GM18867 (cell line): ENCODE measurements around the gene CATSPERB.
"Not testable (repeated sequence)": the region's sequence is repeated elsewhere in the genome, so short reads cannot be mapped to it uniquely, and the experiment has no call there.

Experiments used
- ATAC-seq: cut with Tn5 transposase; IDR thresholded peaks from one replicate; pipeline ENCODE4 v1.9.1; 2021; ENCODE audit warnings: mild to moderate bottlenecking, moderate library complexity; ENCODE audit not compliant: unreplicated experiment

The CATSPERB gene

DNA sequence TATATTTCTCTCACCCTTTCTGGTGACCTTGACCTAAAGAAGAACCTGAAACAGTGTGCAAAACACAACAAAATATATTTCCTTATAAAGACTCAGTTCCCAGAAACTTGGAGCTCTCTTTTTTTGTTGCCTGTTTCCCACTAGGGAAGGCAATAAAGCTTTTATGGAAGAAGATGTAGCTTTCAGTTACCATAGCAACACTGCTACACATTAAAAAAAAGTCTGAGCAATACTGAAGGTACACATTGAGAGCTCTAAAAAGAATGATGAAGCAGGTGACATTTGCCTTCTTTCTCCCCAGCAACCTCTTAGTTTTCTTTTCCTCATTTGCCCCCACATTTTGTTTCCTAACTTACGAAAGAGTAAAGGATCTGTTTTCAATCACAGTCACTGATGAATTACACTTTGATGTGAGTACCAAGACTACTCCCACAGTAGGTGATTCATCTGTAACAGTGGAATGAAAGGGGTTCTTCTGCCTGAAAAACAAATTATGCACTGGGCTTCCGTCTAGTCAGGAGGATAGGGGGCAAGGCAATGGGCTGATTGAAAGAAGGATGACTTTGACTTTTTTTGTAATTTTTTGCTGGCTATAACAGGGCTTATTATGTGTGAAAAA is 1.1 kb upstream of the CATSPERB start:
- ATAC-seq = no peak

DNA sequence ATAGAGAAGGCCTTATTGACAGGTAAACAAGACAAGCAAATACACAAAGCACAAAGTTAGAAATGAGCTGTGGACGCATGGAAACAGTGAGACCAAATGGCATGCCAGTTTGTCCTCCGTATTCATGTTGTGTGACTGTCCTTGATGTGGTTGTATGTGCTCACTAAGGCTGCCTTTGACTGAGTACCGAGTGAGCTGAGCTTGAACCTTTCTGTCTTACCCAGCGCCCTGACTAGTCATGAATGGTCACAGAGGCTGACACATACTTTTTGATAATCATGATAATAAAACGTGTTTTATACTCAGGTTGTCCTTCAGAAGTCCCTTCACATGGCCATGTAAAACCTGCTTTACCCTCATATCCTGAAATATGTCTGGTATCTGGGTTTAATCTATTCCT is 553 bp upstream of the CATSPERB start:
- ATAC-seq = no peak

DNA sequence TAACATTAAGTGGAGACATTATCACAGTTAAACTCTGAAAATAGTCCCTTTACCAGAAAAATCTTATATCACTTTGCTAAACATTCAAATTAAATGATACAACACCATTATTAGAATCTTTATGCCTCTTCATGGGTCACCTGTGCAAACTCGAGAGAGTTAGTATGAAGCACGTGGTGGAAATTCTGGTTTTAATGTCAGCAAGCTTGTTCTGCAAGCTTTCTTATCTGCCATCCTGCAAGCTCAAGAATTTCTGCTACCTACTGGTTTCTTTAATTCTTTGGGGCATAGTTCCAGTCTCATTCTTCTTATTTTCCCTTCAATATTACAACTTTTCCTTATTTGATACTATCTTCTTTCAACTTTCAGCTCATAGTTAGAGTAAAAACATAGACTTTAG is 868 bp downstream of the CATSPERB start:
- no peak for ATAC-seq

DNA sequence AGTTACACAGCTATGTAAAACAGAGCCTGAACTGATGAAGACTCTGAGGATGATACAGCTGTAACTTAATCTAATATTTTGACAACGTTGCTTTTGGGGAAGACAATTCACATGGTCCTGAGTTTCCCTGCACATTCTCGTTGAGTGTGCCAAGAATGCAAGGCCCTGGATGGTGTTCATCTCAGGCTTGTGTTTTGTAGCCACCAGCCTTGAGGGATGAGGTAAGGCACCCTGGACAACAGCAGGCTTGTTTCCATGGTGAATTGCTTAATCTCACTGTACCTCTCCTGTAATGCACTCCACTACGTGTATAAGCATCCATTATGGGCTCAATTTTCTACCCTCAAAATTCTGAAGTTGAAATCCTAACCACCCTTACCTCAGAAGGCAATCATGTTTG is 2.1 kb downstream of the CATSPERB start:
- ATAC-seq = no peak

- ATAC-seq = no peak
Measured at GRCh38 chr14:91728616-91729183, 3.2 kb downstream of the CATSPERB start.

DNA sequence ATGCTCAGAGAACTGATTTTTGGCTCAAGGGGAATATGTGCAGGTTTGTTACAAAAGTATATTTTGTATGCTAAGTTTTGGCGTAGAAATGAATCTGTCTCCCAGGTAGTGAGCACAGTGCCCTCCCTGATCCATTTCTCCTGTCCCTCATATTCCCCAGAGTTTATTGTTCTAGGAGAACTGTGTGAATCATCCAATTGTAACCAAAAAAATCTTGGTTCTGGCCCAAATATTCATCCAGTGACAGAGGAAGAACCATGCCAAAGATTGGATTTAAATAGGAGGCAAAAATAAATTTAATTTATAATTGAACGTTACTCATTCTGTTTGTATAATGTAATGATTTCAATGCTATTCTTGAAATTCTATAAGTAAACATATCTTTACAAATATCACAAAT is 4.8 kb downstream of the CATSPERB start:
- ATAC-seq = no peak

- no peak for ATAC-seq
Measured at GRCh38 chr14:91723501-91723900, 8.4 kb downstream of the CATSPERB start.

GRCh38 chr14:91722386-91722785 is 9.5 kb downstream of the CATSPERB start:
- no peak for ATAC-seq

GRCh38 chr14:91719839-91720238 is 12.0 kb downstream of the CATSPERB start:
- ATAC-seq = no peak

DNA sequence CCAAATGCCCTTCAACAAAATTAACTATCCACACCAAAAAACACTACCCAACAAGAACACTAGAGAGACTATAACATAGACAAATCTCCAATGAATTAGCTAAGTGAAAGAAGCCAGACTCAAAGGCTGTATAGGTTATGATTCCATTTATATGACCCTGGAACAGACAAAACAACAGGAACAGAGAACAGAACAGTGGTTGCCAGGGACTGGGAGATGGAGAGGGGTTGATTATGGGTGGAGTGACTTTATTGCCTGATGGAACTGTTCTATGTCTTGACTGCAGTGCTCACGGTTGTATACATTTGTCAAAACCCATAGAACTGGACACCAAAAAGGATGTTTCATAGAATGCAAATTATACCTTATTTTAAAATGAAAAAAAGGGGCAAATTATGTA is 14.9 kb downstream of the CATSPERB start:
- ATAC-seq = no peak

- no peak for ATAC-seq
Measured at GRCh38 chr14:91714805-91715204, 17.1 kb downstream of the CATSPERB start.

- ATAC-seq = peak; percentile 42
Measured at GRCh38 chr14:91708795-91709194, 23.1 kb downstream of the CATSPERB start.

- ATAC-seq = no peak
Measured at GRCh38 chr14:91706996-91707395, 24.9 kb downstream of the CATSPERB start.

DNA sequence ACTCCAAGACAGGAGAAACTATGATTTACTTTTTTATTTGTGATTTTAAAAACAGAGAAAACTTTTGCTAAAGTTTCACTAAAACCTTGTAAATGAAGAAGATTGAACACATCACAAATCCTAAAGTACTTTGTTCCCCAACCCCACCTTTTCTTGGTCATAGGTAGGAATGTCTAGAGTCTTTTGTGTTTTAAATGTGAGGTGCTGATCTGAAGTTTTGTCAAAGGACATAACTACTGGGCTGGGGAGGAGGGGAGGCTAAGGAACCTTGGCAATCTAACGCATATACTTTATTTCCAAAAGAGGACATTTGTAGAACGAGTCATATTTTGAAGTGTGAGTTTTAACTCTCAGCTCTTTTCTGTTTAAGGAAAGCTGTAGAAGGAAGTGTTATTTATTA is 37.2 kb downstream of the CATSPERB start:
- ATAC-seq = no peak

- no peak for ATAC-seq
Measured at GRCh38 chr14:91693346-91693745, 38.5 kb downstream of the CATSPERB start.

DNA sequence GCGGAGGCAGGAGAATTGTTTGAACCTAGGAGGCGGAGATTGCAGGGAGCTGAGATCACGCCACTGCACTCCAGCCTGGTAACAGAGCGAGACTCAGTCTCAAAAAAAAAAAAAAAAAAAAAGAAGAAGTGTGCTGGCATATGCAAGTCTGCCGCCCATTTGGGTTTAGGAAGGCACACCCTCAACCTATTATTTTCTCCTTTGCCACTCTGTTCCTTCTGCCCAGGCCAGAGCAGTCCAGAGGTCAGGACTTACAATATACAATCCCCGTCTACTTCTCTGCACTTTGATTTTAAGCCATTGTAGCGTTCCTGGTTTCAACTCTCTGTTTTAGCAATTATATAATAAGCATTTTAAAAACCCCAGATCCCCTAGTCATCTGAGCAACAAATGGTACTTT is 39.8 kb downstream of the CATSPERB start:
- no peak for ATAC-seq

- ATAC-seq = no peak
Measured at GRCh38 chr14:91689608-91690007, 42.3 kb downstream of the CATSPERB start.

DNA sequence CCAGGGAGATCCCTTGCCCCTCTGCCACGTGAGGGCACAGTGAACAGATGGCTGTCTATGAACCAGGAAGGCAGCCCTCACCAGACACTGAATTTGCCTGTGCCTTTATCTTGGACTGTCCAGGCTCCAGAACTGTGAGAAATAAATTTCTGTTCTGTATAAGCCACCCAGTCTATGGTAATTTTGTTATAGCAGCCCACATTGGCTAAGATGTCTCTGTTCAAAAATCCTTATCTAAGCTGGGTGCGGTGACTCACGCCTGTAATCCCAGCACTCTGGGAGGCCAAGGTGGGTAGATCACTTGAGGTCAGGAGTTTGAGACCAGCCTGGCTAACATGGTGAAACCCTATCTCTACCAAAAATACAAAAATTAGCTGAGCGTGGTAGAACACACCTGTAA is 44.5 kb downstream of the CATSPERB start:
- not testable (repeated sequence) for ATAC-seq

DNA sequence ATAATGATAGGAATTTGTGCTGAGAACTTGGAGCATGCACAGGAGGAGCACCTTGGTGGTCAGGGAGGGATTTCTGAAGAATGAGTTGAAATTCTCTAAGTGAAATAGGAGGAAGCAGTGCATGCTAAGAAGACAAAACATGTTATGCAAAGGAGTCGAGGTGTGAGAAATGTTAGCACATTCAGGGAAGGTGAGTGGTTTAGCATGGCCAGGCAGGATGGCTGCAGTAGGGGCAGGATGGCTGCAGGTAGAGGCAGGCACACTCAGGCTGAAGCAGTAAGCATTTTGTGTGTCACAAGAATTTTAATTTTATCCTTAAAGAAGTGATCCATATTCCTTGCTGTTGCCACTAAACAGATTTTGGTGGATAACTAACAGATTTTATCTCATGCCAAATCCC is 46.3 kb downstream of the CATSPERB start:
- no peak for ATAC-seq

DNA sequence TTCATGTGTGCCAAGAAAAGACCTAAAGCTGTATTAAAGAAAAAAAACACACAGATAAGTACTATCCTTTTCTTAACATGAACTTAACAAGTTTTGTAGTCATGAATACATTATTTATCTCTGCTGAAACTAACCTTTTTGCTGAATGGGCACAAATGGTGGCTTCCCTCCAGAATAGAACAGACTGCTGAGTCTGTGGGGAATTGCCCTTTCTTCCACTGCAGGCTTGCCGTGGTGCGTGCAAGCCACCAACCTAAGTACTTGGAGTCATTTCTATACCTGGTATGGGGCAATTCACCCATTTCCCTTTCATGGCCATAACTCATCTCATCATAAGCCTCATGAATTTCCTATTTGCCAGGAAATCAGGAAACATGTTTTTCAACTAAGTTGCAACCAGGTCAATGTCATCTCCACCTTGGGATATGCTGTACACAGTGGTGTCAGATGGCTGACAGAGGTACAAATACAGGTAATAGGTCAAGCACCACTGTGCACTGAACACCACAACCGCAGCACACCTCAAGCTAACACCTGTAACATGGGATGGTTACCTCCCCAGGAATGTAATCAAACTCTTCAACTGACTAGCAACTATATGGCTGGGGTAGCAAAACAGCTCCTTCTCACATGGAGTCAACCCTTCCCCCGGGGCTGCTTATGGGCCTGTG is 49.9 kb downstream of the CATSPERB start:
- no peak for ATAC-seq

GRCh38 chr14:91681118-91681517 is 50.8 kb downstream of the CATSPERB start:
- ATAC-seq = no peak

GRCh38 chr14:91679273-91679672 is 52.6 kb downstream of the CATSPERB start:
- ATAC-seq = no peak

DNA sequence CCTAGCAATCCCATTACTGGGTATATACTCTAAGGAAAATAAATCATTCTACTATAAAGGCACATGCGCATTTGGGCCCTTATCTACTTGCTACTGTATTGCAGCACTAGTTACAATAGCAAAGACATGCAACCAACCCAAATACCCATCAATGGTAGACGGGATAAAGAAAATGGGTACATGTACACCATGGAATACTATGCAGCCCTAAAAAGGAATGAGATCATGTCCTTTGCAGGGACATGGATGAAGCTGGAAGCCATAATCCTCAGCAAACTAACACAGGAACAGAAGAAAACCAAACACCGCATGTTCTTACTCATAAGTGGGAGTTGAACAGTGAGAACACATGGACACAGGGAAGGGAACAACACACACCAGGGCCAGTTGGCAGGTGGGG is 54.2 kb downstream of the CATSPERB start:
- not testable (repeated sequence) for ATAC-seq
